ENCODE data around the gene BLTP3B. TPM values are rescaled to one million over a fixed set of nuclear protein-coding genes. Genes with fewer than 3 reads are reported as not detected.
"Not testable (repeated sequence)": the region's sequence is repeated elsewhere in the genome, so short reads cannot be mapped to it uniquely, and the experiment has no call there.

Gene BLTP3B
- total RNA-seq, 1 experiment from 2014 or later = 22.4 TPM

- TF ChIP-seq TEAD1 (CRISPR knock-in tag; IDR thresholded peaks at IDR 0.05) = no peak
- TF ChIP-seq ATF2 (CRISPR knock-in tag; IDR thresholded peaks at IDR 0.05; ENCODE audit: borderline replicate concordance, low read depth) = no peak
- no peak for TF ChIP-seq ARID4B (CRISPR knock-in tag; IDR thresholded peaks at IDR 0.05; ENCODE audit: borderline replicate concordance)
- TF ChIP-seq, protein P1, sequence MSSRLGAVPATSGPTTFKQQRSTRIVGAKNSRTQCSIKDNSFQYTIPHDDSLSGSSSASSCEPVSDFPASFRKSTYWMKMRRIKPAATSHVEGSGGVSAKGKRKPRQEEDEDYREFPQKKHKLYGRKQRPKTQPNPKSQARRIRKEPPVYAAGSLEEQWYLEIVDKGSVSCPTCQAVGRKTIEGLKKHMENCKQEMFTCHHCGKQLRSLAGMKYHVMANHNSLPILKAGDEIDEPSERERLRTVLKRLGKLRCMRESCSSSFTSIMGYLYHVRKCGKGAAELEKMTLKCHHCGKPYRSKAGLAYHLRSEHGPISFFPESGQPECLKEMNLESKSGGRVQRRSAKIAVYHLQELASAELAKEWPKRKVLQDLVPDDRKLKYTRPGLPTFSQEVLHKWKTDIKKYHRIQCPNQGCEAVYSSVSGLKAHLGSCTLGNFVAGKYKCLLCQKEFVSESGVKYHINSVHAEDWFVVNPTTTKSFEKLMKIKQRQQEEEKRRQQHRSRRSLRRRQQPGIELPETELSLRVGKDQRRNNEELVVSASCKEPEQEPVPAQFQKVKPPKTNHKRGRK (CRISPR knock-in tag; IDR thresholded peaks at IDR 0.05; ENCODE audit: borderline replicate concordance) = no peak
- no peak for TF ChIP-seq CBFB (CRISPR knock-in tag; IDR thresholded peaks at IDR 0.05; ENCODE audit: low read depth)
These were observed 36.6 kb upstream of the BLTP3B start (continued) for GRCh38 chr12:100179252-100179651.

DNA sequence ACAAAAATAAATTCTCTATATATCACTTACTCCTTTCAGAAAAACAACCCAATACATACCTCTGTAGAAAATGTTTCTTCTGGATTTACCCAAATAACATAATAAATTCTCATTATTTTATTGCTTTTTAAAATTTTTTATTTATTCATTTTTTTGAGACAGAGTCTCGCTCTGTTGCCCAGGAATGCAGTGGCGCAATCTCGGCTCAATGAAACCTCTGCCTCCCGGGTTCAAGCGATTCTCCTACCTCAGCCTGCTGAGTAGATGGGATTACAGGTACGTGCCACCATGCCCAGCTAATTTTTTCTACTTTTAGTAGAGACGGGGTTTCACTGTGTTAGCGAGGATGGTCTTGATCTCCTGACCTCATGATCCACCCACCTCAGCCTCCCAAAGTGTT, 33.8 kb upstream of the BLTP3B start:
- H3K4me1 Mint-ChIP-seq; H3K27ac Mint-ChIP-seq; ATAC-seq; H3K36me3 Mint-ChIP-seq; DNase-seq (ENCODE audit: low spot score); CTCF ChIA-PET; H3K4me3 Mint-ChIP-seq; H3K9me3 Mint-ChIP-seq; H3K27me3 Mint-ChIP-seq (ENCODE audit: low read depth); POLR2A ChIA-PET: not testable (repeated sequence)

- POLR2A ChIA-PET = no interaction called here
- DNase-seq (ENCODE audit: low spot score) = no peak
- no peak for ATAC-seq
- no peak overlapping the region for H3K4me3 Mint-ChIP-seq
- H3K4me1 Mint-ChIP-seq = peaks cover 3% of the 10 kb centered on the region; the same call in 1 of the 2 replicates
- no peaks in the 10 kb centered on the region for H3K27me3 Mint-ChIP-seq (ENCODE audit: low read depth)
- no peaks in the 10 kb centered on the region for H3K9me3 Mint-ChIP-seq
- TF ChIP-seq, protein P2, sequence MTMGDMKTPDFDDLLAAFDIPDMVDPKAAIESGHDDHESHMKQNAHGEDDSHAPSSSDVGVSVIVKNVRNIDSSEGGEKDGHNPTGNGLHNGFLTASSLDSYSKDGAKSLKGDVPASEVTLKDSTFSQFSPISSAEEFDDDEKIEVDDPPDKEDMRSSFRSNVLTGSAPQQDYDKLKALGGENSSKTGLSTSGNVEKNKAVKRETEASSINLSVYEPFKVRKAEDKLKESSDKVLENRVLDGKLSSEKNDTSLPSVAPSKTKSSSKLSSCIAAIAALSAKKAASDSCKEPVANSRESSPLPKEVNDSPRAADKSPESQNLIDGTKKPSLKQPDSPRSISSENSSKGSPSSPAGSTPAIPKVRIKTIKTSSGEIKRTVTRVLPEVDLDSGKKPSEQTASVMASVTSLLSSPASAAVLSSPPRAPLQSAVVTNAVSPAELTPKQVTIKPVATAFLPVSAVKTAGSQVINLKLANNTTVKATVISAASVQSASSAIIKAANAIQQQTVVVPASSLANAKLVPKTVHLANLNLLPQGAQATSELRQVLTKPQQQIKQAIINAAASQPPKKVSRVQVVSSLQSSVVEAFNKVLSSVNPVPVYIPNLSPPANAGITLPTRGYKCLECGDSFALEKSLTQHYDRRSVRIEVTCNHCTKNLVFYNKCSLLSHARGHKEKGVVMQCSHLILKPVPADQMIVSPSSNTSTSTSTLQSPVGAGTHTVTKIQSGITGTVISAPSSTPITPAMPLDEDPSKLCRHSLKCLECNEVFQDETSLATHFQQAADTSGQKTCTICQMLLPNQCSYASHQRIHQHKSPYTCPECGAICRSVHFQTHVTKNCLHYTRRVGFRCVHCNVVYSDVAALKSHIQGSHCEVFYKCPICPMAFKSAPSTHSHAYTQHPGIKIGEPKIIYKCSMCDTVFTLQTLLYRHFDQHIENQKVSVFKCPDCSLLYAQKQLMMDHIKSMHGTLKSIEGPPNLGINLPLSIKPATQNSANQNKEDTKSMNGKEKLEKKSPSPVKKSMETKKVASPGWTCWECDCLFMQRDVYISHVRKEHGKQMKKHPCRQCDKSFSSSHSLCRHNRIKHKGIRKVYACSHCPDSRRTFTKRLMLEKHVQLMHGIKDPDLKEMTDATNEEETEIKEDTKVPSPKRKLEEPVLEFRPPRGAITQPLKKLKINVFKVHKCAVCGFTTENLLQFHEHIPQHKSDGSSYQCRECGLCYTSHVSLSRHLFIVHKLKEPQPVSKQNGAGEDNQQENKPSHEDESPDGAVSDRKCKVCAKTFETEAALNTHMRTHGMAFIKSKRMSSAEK (CRISPR knock-in tag; IDR thresholded peaks at IDR 0.05; ENCODE audit: borderline replicate concordance) = no peak
- no peak for TF ChIP-seq NR1H2 (CRISPR knock-in tag; IDR thresholded peaks at IDR 0.05)
- TF ChIP-seq ZNF671 (CRISPR knock-in tag; IDR thresholded peaks at IDR 0.05) = no peak
- TF ChIP-seq SMAD3 (CRISPR knock-in tag; IDR thresholded peaks at IDR 0.05; ENCODE audit: borderline replicate concordance) = no peak
- CTCF ChIA-PET = no interaction called here
- peaks cover 7% of the 10 kb centered on the region for H3K36me3 Mint-ChIP-seq
- H3K27ac Mint-ChIP-seq = no peak overlapping the region
These were observed 31.8 kb upstream of the BLTP3B start for GRCh38 chr12:100174495-100174894.
